SKM-1 (cell line): ENCODE measurements around the gene TMEM132C.

ENCODE experiments used
- DNase-seq: peaks from one replicate; lab custom pipeline; 2025; ENCODE audit not compliant: unreplicated experiment; lab: John Stamatoyannopoulos, UW

Gene TMEM132C

GRCh38 chr12:128644664-128645296 lies 377.8 kb downstream of the TMEM132C start:
- DNase-seq = no peak

DNA sequence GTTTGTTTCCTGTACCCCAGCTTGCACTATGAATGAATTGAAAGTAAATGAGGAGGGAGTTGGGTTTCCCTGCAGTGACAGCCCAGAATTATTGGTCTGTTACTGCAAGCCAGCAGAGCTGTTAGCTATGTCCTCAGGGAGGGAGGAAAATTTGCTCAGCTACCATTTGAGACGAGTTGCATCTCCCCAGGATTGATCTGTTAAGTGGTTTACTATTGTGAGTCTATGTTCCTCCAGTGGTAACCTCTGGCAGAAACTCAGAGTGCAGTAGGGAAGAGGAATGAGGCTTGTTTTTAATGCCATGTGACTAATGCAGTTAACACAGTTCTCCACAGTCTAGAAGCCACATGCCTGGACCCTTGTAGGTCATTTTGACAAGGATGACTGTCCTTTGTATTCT lies 382.9 kb downstream of the TMEM132C start:
- DNase-seq = no peak

GRCh38 chr12:128652136-128652751 lies 385.3 kb downstream of the TMEM132C start:
- DNase-seq = no peak

GRCh38 chr12:128654468-128654867 lies 387.5 kb downstream of the TMEM132C start:
- DNase-seq = no peak

GRCh38 chr12:128657378-128657777 lies 390.4 kb downstream of the TMEM132C start:
- DNase-seq = no peak

DNA sequence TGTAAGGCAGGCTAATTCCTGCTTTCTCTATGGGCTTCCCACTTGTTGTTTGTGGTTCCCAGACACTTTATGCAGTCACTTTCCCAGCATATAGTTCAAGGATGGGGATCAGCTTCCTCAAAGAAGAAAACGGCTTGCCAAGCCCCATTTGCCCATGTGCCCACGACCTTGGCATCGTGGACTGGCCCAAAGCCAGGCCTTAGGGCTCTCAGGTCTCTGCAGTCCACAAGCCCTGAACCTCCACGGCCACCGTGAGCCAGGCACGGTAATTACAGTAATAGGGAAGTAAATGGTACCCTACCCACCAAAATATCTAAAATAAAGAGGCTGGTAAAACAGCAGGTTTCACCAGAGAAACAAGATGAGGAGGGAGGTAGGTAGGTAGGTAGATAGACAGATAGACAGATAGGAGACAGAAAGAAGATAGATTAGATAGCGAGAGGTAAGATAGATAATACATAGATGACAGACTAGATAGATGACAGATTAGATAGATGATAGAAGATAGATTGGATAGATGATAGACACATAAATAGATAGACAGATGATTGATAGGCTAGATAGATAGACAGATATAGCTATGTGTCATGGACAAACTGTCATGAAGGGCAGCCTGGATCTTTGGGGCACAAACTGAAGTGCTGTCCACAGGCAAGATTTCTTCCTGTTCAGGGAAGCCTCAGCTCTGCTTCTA lies 393.7 kb downstream of the TMEM132C start:
- DNase-seq = no peak

GRCh38 chr12:128661226-128661569 lies 394.2 kb downstream of the TMEM132C start:
- DNase-seq = no peak

- no peak for DNase-seq
Observed at GRCh38 chr12:128662101-128662500, 395.1 kb downstream of the TMEM132C start.

DNA sequence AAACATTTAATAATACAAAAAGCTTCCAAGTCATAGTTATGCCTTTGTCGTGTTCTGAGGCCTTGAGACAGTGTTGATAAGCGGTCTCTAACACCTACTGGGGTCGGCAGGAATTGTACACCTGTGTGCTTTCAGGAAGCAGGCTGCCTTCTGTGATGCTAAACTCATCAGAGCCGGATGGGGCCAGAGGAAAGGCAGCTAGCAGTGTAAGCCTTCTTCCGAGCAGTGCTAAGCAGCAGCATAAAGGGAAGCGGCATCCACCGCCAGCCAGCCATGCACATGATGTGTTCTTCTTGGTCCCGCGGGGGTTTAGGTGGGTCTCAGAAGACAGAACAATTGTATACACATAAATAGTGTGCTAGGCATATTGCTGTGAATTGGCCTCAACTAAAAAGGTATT lies 397.5 kb downstream of the TMEM132C start:
- DNase-seq = no peak

DNA sequence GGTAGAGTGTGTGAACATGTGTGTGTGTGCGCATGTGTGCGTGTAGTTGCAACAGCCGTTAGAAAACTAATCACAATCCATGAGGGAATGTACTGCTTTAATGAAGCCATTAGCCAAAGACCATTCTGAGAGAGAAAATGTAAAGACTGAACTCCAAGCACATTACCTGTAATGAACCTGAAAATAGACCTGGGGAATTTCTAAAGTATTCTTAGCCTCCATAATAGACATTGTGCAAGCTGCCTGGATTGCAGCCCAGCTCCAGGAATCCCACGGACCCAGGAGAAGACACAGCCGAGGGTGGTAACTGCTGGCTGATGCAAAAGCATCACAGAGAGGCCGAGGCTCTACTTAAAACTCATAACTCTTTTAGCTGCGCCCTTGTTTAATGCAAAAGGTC lies 400.2 kb downstream of the TMEM132C start:
- DNase-seq = no peak

- no peak for DNase-seq
Observed at GRCh38 chr12:128671528-128672042, 404.6 kb downstream of the TMEM132C start.

- DNase-seq = no peak
Observed at GRCh38 chr12:128672428-128672827, 405.5 kb downstream of the TMEM132C start.

DNA sequence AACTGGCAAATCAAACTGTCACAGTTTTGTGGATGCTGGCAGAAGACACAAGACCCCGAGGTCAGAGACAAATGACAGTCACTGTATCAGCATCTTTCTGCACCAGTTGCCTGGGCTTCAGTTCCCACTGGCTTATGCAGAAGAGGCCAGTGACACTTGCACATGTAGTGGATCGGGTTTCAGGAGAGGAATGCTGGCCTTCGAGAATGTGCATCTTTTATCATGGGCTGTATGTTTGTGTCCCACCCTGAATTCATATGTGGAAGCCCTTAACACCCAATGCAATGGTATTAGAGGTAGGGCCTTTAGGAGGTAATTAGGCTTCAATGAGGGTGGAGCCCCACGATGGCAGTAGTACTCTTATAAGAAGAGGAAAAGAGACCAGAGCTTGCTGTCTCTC lies 405.9 kb downstream of the TMEM132C start:
- no peak for DNase-seq

DNA sequence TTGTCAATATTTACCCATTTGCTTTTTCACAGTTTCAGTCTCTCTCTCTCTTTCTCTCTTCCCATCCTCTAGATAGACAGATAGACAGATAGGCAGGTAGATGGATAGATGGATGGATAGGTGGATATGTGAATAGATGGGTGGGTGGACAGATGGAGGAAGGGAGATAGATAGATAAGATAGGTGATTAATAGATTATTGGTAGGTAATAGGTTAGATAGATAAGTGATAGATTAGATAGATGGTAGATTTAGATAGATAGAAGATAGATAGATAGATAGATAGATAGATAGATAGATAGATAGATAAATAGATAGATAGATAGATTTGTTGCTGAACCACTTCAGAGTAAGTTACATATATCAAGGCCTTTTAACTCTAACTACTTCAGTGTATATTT lies 408.6 kb downstream of the TMEM132C start:
- no peak for DNase-seq

- DNase-seq = no peak
Observed at GRCh38 chr12:128680555-128680954, 413.6 kb downstream of the TMEM132C start.

- DNase-seq = no peak
Observed at GRCh38 chr12:128682548-128683275, 415.7 kb downstream of the TMEM132C start.

- DNase-seq = no peak
Observed at GRCh38 chr12:128684352-128684751, 417.4 kb downstream of the TMEM132C start.

DNA sequence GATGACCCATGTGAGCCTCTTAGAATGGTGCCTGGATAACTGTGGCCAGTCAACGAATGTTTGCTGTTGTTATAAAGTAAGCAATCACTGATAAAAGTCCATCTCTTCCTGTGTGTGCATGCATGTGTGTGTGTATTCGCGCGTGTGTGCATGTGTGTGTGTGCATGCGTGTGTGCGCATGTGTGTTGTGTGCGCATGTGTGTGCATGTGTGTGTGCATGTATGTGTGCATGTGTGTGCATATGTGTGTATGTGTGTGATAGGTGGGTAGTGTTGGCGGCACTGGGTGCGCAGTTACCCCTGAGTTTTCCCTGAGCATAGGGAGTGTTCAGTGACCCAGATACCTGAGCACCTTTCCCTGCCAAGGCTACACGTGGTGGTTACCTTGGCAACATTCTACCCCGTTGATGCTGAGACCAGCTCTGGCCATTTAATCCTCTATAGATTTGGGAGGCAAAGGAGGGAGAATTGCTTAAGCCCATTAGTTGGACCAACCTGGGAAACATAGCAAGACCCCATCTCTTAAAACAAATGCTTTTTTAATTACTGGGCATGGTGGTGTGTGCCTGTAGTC lies 419.0 kb downstream of the TMEM132C start:
- DNase-seq = no peak

- no peak for DNase-seq
Observed at GRCh38 chr12:128687851-128688250, 420.9 kb downstream of the TMEM132C start.

DNA sequence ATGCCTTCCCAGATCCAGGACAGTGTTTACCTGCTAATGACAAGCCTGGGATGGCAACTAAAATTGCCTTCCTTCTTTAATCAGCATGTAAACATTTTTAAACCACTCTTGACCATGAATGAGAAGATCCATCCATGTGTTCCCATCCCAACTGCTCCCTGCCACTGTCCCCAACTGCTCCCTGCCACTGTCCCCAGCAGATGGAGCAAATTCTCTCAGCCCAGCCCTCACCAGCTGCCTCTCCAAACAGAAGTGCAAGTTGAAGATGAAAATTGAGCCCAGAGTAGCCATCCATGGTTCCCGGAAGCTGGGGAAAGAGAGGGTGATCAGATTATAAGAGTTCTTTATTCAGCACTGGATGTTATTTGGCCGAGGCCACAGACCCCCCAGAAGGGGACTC lies 423.7 kb downstream of the TMEM132C start:
- no peak for DNase-seq

- no peak for DNase-seq
Observed at GRCh38 chr12:128693115-128693514, 426.1 kb downstream of the TMEM132C start.
